Mesenchymal stem cell (in vitro differentiated cells and primary cell): ENCODE measurements around the gene CEP68.

ENCODE experiments used
- DNase-seq: peaks from one replicate; pipeline ENCODE4 v3.0.0-alpha.2; 2013
- H2AFZ ChIP-seq: one replicate; pipeline ENCODE4 v1.6.1; 2013; ENCODE audit warnings: low read depth, mild to moderate bottlenecking, control low read depth, inconsistent platforms, low read length, moderate library complexity
- H2AK5ac ChIP-seq: 2 replicates; pipeline ENCODE4 v1.6.1; 2013; ENCODE audit warnings: low read length, moderate library complexity, mild to moderate bottlenecking, inconsistent platforms; ENCODE audit not compliant: severe bottlenecking
- H2BK120ac ChIP-seq: one replicate; pipeline ENCODE4 v1.6.1; 2013; ENCODE audit warnings: low read depth, mild to moderate bottlenecking, inconsistent platforms, low read length, moderate library complexity
- H2BK12ac ChIP-seq, 2 experiments: one replicate each; pipeline ENCODE4 v1.6.1; 2013; ENCODE audit warnings: inconsistent platforms in 2 of 2, low read length in 2 of 2, mild to moderate bottlenecking in 2 of 2, moderate library complexity in 2 of 2, control low read depth in 1 of 2
- H2BK15ac ChIP-seq: one replicate; pipeline ENCODE4 v1.6.1; 2013; ENCODE audit warnings: mild to moderate bottlenecking, low read depth, inconsistent platforms; ENCODE audit not compliant: poor library complexity, severe bottlenecking
- H2BK5ac ChIP-seq: 2 replicates; pipeline ENCODE4 v1.6.1; 2013; ENCODE audit warnings: low read depth, mild to moderate bottlenecking, low read length, control low read depth, inconsistent platforms; ENCODE audit not compliant: poor library complexity, severe bottlenecking
- H3K14ac ChIP-seq, 2 experiments: one replicate each; pipeline ENCODE4 v1.6.1; 2013; ENCODE audit warnings: inconsistent platforms in 2 of 2, low read length in 2 of 2, control low read depth in 1 of 2, mild to moderate bottlenecking in 1 of 2, moderate library complexity in 1 of 2
- H3K18ac ChIP-seq, 2 experiments: one replicate each; pipeline ENCODE4 v1.6.1; 2013; ENCODE audit warnings: inconsistent platforms in 2 of 2, low read length in 2 of 2, control low read depth in 1 of 2, low read depth in 1 of 2, mild to moderate bottlenecking in 1 of 2
- H3K23ac ChIP-seq, 2 experiments: one replicate each; pipeline ENCODE4 v1.6.1; 2013; ENCODE audit warnings: inconsistent platforms in 2 of 2, low read length in 2 of 2, mild to moderate bottlenecking in 2 of 2, moderate library complexity in 2 of 2, control low read depth in 1 of 2
- H3K27ac ChIP-seq: 2 replicates; pipeline ENCODE4 v1.5.1; 2013; ENCODE audit warnings: mild to moderate bottlenecking, moderate library complexity, low read length, control low read depth, inconsistent platforms; ENCODE audit not compliant: poor library complexity, severe bottlenecking
- H3K27me3 ChIP-seq, 2 experiments: 2 replicates each; pipeline versions ENCODE4 v1.6.1 to v1.7.0; 2013; ENCODE audit warnings: low read length in 2 of 2, mild to moderate bottlenecking in 2 of 2, moderate library complexity in 2 of 2, control low read depth in 1 of 2, inconsistent platforms in 1 of 2; ENCODE audit not compliant: control insufficient read depth in 1 of 2, insufficient read depth in 1 of 2
- H3K36me3 ChIP-seq, 2 experiments: 2 replicates each; pipeline versions ENCODE4 v1.6.1 to v1.7.0; 2013; ENCODE audit warnings: low read length in 2 of 2, control low read depth in 1 of 2, inconsistent platforms in 1 of 2, low read depth in 1 of 2, mild to moderate bottlenecking in 1 of 2; ENCODE audit not compliant: insufficient read depth in 2 of 2, control insufficient read depth in 1 of 2
- H3K4ac ChIP-seq, 2 experiments: one replicate each; pipeline ENCODE4 v1.6.1; 2013; ENCODE audit warnings: inconsistent platforms in 2 of 2, low read length in 2 of 2, mild to moderate bottlenecking in 2 of 2, moderate library complexity in 2 of 2, control low read depth in 1 of 2, low read depth in 1 of 2
- H3K4me1 ChIP-seq: 2 replicates; pipeline ENCODE4 v1.6.1; 2013; ENCODE audit warnings: low read depth, low read length, control low read depth; ENCODE audit not compliant: control insufficient read depth, insufficient read depth
- H3K4me2 ChIP-seq: 2 replicates; pipeline ENCODE4 v1.6.1; 2013; ENCODE audit warnings: low read length, mild to moderate bottlenecking, inconsistent platforms; ENCODE audit not compliant: poor library complexity, severe bottlenecking
- H3K4me3 ChIP-seq, 2 experiments: 2 replicates each; pipeline versions ENCODE4 v1.5.1 to v1.7.0; 2013; ENCODE audit warnings: low read length in 2 of 2, mild to moderate bottlenecking in 2 of 2, control low read depth in 1 of 2, low read depth in 1 of 2; ENCODE audit not compliant: insufficient read depth in 1 of 2
- H3K79me1 ChIP-seq: replicated peaks from 2 replicates; pipeline ENCODE4 v1.6.1; 2013; ENCODE audit warnings: mild to moderate bottlenecking, control low read depth, low read length, inconsistent platforms; ENCODE audit not compliant: poor library complexity, severe bottlenecking
- H3K9ac ChIP-seq: 2 replicates; pipeline ENCODE4 v1.7.0; 2013; ENCODE audit warnings: mild to moderate bottlenecking, low read length, moderate library complexity
- H3K9me3 ChIP-seq: 2 replicates; pipeline ENCODE4 v1.7.0; 2013; ENCODE audit warnings: mild to moderate bottlenecking, low read length; ENCODE audit not compliant: control insufficient read depth
- H4K8ac ChIP-seq: one replicate; pipeline ENCODE4 v1.6.1; 2013; ENCODE audit warnings: inconsistent platforms, mild to moderate bottlenecking, low read length, moderate library complexity
- H4K91ac ChIP-seq: one replicate; pipeline ENCODE4 v1.6.1; 2013; ENCODE audit warnings: mild to moderate bottlenecking, low read length, inconsistent platforms
- WGBS: methylation state at CpG from one replicate; pipeline ENCODE4 v1.1.7; 2013; ENCODE audit warnings: mixed read lengths; 5-methylcytosine and 5-hydroxymethylcytosine counted together

The CEP68 gene

GRCh38 chr2:65035351-65035943 lies 20.8 kb upstream of the CEP68 start:
- H3K14ac ChIP-seq, result no peak overlapping the region
- no peak overlapping the region for H3K4me2 ChIP-seq
- WGBS, result 100% methylated on average over 4 of the region's 6 CpGs

GRCh38 chr2:65037178-65037577 lies 19.0 kb upstream of the CEP68 start:
- DNase-seq, result no peak

More at GRCh38 chr2:65035351-65035943, 20.8 kb upstream of the CEP68 start:
- Histone ChIP-seq H3K27ac (no peak overlapping the region), H3K9ac (no peak overlapping the region), H4K8ac (no peak overlapping the region), H2BK15ac (no peak overlapping the region), H3K36me3 (no peaks in the 10 kb centered on the region), H3K27me3 (peaks cover 6 to 15% of the 10 kb centered on the region in 2 experiments), H3K4me3 (no peak overlapping the region), H2BK5ac (no peak overlapping the region), H2BK12ac (no peak overlapping the region), H4K91ac (no peak overlapping the region), H2AFZ (no peak overlapping the region), H3K79me1 (no peaks in the 10 kb centered on the region), H2AK5ac (no peak overlapping the region), H3K18ac (no peak overlapping the region), H3K9me3 (no peaks in the 10 kb centered on the region), H2BK120ac (no peak overlapping the region), H3K23ac (no peak overlapping the region), H3K4ac (no peak overlapping the region), H3K4me1 (no peaks in the 10 kb centered on the region)
- no peak for DNase-seq

DNA sequence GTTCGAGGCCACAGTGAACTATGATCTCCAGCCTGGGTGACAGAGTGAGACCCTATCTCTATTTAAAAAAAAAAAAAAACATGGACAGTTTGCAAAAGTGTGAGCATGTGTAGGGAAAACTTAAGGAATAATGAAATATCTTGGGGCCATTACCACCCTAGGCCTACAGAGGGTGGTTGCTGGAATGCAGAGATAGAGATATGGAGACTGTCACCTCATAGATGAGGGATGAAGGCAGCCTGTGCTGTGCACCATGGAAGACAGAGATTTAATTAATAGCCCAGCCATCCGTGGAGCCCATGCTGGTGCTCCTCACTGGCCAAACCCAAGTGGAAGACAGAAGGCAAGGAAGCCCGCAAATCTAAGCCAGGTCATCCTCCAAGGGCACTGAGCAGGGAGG lies 16.6 kb upstream of the CEP68 start:
- no peaks in the 10 kb centered on the region for H3K79me1 ChIP-seq
- H3K27me3 ChIP-seq, result no peaks in the 10 kb centered on the region
- H2BK5ac ChIP-seq, result no peak overlapping the region
- H2BK12ac ChIP-seq, result no peak overlapping the region
- no peak overlapping the region for H2BK120ac ChIP-seq
- peaks cover 8% of the 10 kb centered on the region for H3K9me3 ChIP-seq
- H2AFZ ChIP-seq, result no peak overlapping the region
- H3K18ac ChIP-seq, result no peak overlapping the region
- no peak overlapping the region for H3K4me3 ChIP-seq
- no peak overlapping the region for H2AK5ac ChIP-seq
- H3K27ac ChIP-seq, result no peak overlapping the region
- H3K36me3 ChIP-seq, result no peaks in the 10 kb centered on the region
- WGBS, result 93% methylated on average over 2 of the region's 3 CpGs
- H3K14ac ChIP-seq, result no peak overlapping the region
- peaks cover 2% of the 10 kb centered on the region for H3K4me1 ChIP-seq
- no peak overlapping the region for H3K4ac ChIP-seq
- H2BK15ac ChIP-seq, result no peak overlapping the region
- no peak overlapping the region for H3K9ac ChIP-seq
- DNase-seq, result no peak
- H4K8ac ChIP-seq, result no peak overlapping the region
- H3K4me2 ChIP-seq, result no peak overlapping the region
- no peak overlapping the region for H3K23ac ChIP-seq
- no peak overlapping the region for H4K91ac ChIP-seq

More at GRCh38 chr2:65037178-65037577, 19.0 kb upstream of the CEP68 start:
- no peak overlapping the region for H3K9ac ChIP-seq
- H3K4me1 ChIP-seq, result no peaks in the 10 kb centered on the region
- H2BK12ac ChIP-seq, result no peak overlapping the region
- no peak overlapping the region for H3K18ac ChIP-seq
- H3K9me3 ChIP-seq, result no peaks in the 10 kb centered on the region
- no peak overlapping the region for H3K23ac ChIP-seq
- H3K27ac ChIP-seq, result no peak overlapping the region
- H3K4me3 ChIP-seq, result no peak overlapping the region
- no peak overlapping the region for H4K91ac ChIP-seq
- WGBS, result 92% methylated on average over 3 of the region's 3 CpGs
- H3K27me3 ChIP-seq, result peaks cover 0 to 3% of the 10 kb centered on the region in 2 experiments
- H3K4me2 ChIP-seq, result no peak overlapping the region
- H2AFZ ChIP-seq, result no peak overlapping the region
- H3K79me1 ChIP-seq, result no peaks in the 10 kb centered on the region
- H3K4ac ChIP-seq, result no peak overlapping the region
- no peak overlapping the region for H4K8ac ChIP-seq
- H2BK15ac ChIP-seq, result no peak overlapping the region
- H2AK5ac ChIP-seq, result no peak overlapping the region
- no peak overlapping the region for H3K14ac ChIP-seq
- H2BK120ac ChIP-seq, result no peak overlapping the region
- H2BK5ac ChIP-seq, result no peak overlapping the region
- no peaks in the 10 kb centered on the region for H3K36me3 ChIP-seq

DNA sequence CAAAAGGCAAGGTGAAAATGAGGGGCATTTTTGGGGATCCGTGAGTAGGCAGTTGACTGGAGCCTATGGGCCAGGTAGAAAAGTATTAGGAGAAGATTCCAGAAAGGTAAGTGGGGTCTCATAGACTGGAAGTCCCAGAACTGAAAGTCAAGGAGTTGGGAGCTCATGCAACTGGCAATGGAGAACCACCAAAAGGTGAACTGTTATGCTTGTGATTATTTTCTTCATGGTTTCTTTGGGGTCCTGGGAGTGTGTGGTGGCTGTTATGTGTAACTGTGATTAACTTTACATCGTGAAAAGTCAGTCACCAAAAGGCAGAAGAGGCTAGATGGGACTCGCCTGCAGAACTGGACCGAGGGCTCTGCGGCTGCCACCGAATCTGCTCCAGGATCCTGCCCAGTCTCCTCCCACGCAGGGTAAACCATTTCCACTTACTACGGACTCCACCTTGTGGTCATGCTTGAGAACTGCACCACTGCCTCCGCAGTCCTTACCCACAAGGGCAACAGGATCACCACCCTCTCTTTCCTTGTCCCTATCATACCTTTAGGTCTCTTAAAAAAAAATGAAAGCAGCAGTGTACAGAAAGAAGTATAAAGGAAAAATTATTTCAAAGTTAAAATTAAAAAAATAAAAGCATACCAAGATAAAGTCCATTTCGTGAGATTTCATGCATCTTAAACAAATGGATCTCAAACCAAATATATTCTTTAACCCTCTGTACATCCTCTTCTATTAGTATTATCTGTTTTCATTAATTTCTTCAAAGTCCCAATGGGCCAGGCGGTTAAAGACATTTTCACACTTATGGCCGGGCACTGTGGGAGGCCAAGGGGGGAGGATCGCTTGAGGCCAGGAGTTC lies 15.6 kb upstream of the CEP68 start:
- H3K9me3 ChIP-seq, result peaks cover 10% of the 10 kb centered on the region
- peak overlapping the region; percentile 67 for H3K4me2 ChIP-seq
- no peak overlapping the region for H2BK120ac ChIP-seq
- H3K4me3 ChIP-seq, result peak overlapping the region in 1 of 2 experiments; percentile 70
- no peak overlapping the region for H3K27ac ChIP-seq
- H4K91ac ChIP-seq, result no peak overlapping the region
- H3K4me1 ChIP-seq, result peaks cover 6% of the 10 kb centered on the region
- H3K9ac ChIP-seq, result peak overlapping the region; percentile 68
- H3K23ac ChIP-seq, result no peak overlapping the region
- no peak overlapping the region for H3K14ac ChIP-seq
- H2AFZ ChIP-seq, result no peak overlapping the region
- no peaks in the 10 kb centered on the region for H3K27me3 ChIP-seq
- no peak overlapping the region for H2BK15ac ChIP-seq
- peak; percentile 81 for DNase-seq
- WGBS, result 41% methylated on average over 11 of the region's 13 CpGs
- no peak overlapping the region for H2BK12ac ChIP-seq
- no peak overlapping the region for H2AK5ac ChIP-seq
- no peak overlapping the region for H3K4ac ChIP-seq
- H3K79me1 ChIP-seq, result no peaks in the 10 kb centered on the region
- no peak overlapping the region for H3K18ac ChIP-seq
- no peak overlapping the region for H4K8ac ChIP-seq
- no peaks in the 10 kb centered on the region for H3K36me3 ChIP-seq
- H2BK5ac ChIP-seq, result no peak overlapping the region
